Measurements from ENCODE around the gene KIFC1. TPM values are rescaled to one million over a fixed set of nuclear protein-coding genes. Genes with fewer than 3 reads are reported as not detected.

Gene KIFC1
- total RNA-seq, 2 donors from 2014 or later = 101 to 108 TPM

GRCh38 chr6:33412140-33413009 is 20.8 kb downstream of the KIFC1 start:
- Mint-ChIP-seq H3K9me3 (no peaks in the 10 kb centered on the region), H3K27me3 (no peaks in the 10 kb centered on the region), H3K36me3 (ENCODE audit: low read depth) (peaks cover 75% of the 10 kb centered on the region), H3K27ac (peak overlapping the region; percentile 78), H3K4me3 (peak overlapping the region; percentile 96), H3K4me1 (peaks cover 44% of the 10 kb centered on the region)
- ATAC-seq (replicated peaks) = no peak

- Mint-ChIP-seq H3K27me3 (no peaks in the 10 kb centered on the region), H3K4me3 (peak overlapping the region; percentile 96), H3K4me1 (peaks cover 46% of the 10 kb centered on the region), H3K27ac (peak overlapping the region; percentile 97), H3K9me3 (no peaks in the 10 kb centered on the region), H3K36me3 (ENCODE audit: low read depth) (peaks cover 75% of the 10 kb centered on the region)
- no peak for ATAC-seq (replicated peaks)
Observed at GRCh38 chr6:33413241-33414120, 21.9 kb downstream of the KIFC1 start.

- Mint-ChIP-seq H3K4me3 (peak overlapping the region; percentile 96), H3K27ac (peak overlapping the region; percentile 97), H3K36me3 (ENCODE audit: low read depth) (peaks cover 80% of the 10 kb centered on the region), H3K27me3 (no peaks in the 10 kb centered on the region), H3K4me1 (peaks cover 49% of the 10 kb centered on the region), H3K9me3 (no peaks in the 10 kb centered on the region)
- no peak for ATAC-seq (replicated peaks)
Observed at GRCh38 chr6:33414592-33415271, 23.1 kb downstream of the KIFC1 start.

- no peaks in the 10 kb centered on the region for H3K9me3 Mint-ChIP-seq
- peak overlapping the region; percentile 96 for H3K4me3 Mint-ChIP-seq
- peak overlapping the region; percentile 97 for H3K27ac Mint-ChIP-seq
- H3K36me3 Mint-ChIP-seq (ENCODE audit: low read depth) = peaks cover 80% of the 10 kb centered on the region
- H3K4me1 Mint-ChIP-seq = peaks cover 45% of the 10 kb centered on the region
- ATAC-seq (replicated peaks) = no peak
- H3K27me3 Mint-ChIP-seq = no peaks in the 10 kb centered on the region
Observed at GRCh38 chr6:33415831-33416230, 24.2 kb downstream of the KIFC1 start.

- peak overlapping the region; percentile 96 for H3K4me3 Mint-ChIP-seq
- no peaks in the 10 kb centered on the region for H3K9me3 Mint-ChIP-seq
- peaks cover 53% of the 10 kb centered on the region for H3K4me1 Mint-ChIP-seq
- H3K36me3 Mint-ChIP-seq (ENCODE audit: low read depth) = peaks cover 75% of the 10 kb centered on the region
- ATAC-seq (replicated peaks) = peak; percentile 42
- peak overlapping the region; percentile 97 for H3K27ac Mint-ChIP-seq
- no peaks in the 10 kb centered on the region for H3K27me3 Mint-ChIP-seq
Observed at GRCh38 chr6:33416386-33417127, 24.9 kb downstream of the KIFC1 start.

GRCh38 chr6:33417128-33417902 is 25.7 kb downstream of the KIFC1 start:
- peak overlapping the region; percentile 97 for H3K27ac Mint-ChIP-seq
- H3K4me3 Mint-ChIP-seq = peak overlapping the region; percentile 96
- no peaks in the 10 kb centered on the region for H3K27me3 Mint-ChIP-seq
- H3K9me3 Mint-ChIP-seq = no peaks in the 10 kb centered on the region
- H3K36me3 Mint-ChIP-seq (ENCODE audit: low read depth) = peaks cover 68% of the 10 kb centered on the region
- peak; percentile 33 for ATAC-seq (replicated peaks)
- peaks cover 60% of the 10 kb centered on the region for H3K4me1 Mint-ChIP-seq

- peaks cover 60% of the 10 kb centered on the region for H3K4me1 Mint-ChIP-seq
- ATAC-seq (replicated peaks) = peak; percentile 78
- H3K4me3 Mint-ChIP-seq = peak within 1 kb of the TSS; percentile 96
- peak within 1 kb of the TSS; percentile 97 for H3K27ac Mint-ChIP-seq
- H3K36me3 Mint-ChIP-seq (ENCODE audit: low read depth) = peaks cover 62% of the 10 kb centered on the region
- no peaks in the 10 kb centered on the region for H3K9me3 Mint-ChIP-seq
- H3K27me3 Mint-ChIP-seq = no peaks in the 10 kb centered on the region
Observed at GRCh38 chr6:33417903-33418689, 26.5 kb downstream of the KIFC1 start, which contains the start of gene CUTA. TSS of gene CUTA (minus strand) at chr6:33418107. CDS start at chr6:33418000, 107 bp downstream.

- Mint-ChIP-seq H3K9me3 (no peaks in the 10 kb centered on the region), H3K4me1 (peaks cover 60% of the 10 kb centered on the region), H3K27ac (peak overlapping the region; percentile 97), H3K27me3 (no peaks in the 10 kb centered on the region), H3K36me3 (ENCODE audit: low read depth) (peaks cover 62% of the 10 kb centered on the region), H3K4me3 (peak overlapping the region; percentile 96)
- ATAC-seq (replicated peaks) = peak; percentile 25
Observed at GRCh38 chr6:33418690-33419291, 27.2 kb downstream of the KIFC1 start.

- no peaks in the 10 kb centered on the region for H3K9me3 Mint-ChIP-seq
- H3K4me1 Mint-ChIP-seq = peaks cover 62% of the 10 kb centered on the region
- peak within 1 kb of the TSS; percentile 96 for H3K4me3 Mint-ChIP-seq
- peaks cover 62% of the 10 kb centered on the region for H3K36me3 Mint-ChIP-seq (ENCODE audit: low read depth)
- peak within 1 kb of the TSS; percentile 97 for H3K27ac Mint-ChIP-seq
- no peaks in the 10 kb centered on the region for H3K27me3 Mint-ChIP-seq
- ATAC-seq (replicated peaks) = no peak
Observed at GRCh38 chr6:33419580-33420490, 28.2 kb downstream of the KIFC1 start, which contains the start of gene SYNGAP1. TSS of gene SYNGAP1 (plus strand) at chr6:33420065. CDS start at chr6:33420265, 200 bp downstream.

GRCh38 chr6:33420491-33421343 is 29.1 kb downstream of the KIFC1 start:
- no peaks in the 10 kb centered on the region for H3K27me3 Mint-ChIP-seq
- peaks cover 60% of the 10 kb centered on the region for H3K4me1 Mint-ChIP-seq
- H3K9me3 Mint-ChIP-seq = no peaks in the 10 kb centered on the region
- ATAC-seq (replicated peaks) = no peak
- H3K27ac Mint-ChIP-seq = peak overlapping the region; percentile 46
- peak overlapping the region; percentile 96 for H3K4me3 Mint-ChIP-seq
- H3K36me3 Mint-ChIP-seq (ENCODE audit: low read depth) = peaks cover 62% of the 10 kb centered on the region

GRCh38 chr6:33421344-33421643 is 29.7 kb downstream of the KIFC1 start:
- Mint-ChIP-seq H3K36me3 (ENCODE audit: low read depth) (peaks cover 62% of the 10 kb centered on the region), H3K27ac (peak overlapping the region; percentile 46), H3K9me3 (no peaks in the 10 kb centered on the region)

More at GRCh38 chr6:33421344-33421643, 29.7 kb downstream of the KIFC1 start:
- no peak for ATAC-seq (replicated peaks)
- peaks cover 58% of the 10 kb centered on the region for H3K4me1 Mint-ChIP-seq
- peak overlapping the region; percentile 96 for H3K4me3 Mint-ChIP-seq
- no peaks in the 10 kb centered on the region for H3K27me3 Mint-ChIP-seq
